Sigmoid colon (tissue), 7 donors: Measurements from ENCODE around the gene DYNLT3. TPM values are rescaled to one million over a fixed set of nuclear protein-coding genes. Genes with fewer than 3 reads are reported as not detected.

ENCODE experiments used
- DNase-seq: peaks from one replicate; pipeline ENCODE4 v3.0.0-alpha.2; 2019
- H3K27ac ChIP-seq, 4 donors: fragments of 200-600 bp; sonication (generic); one replicate each; pipeline ENCODE4 v1.5.1; 2016 to 2019; ENCODE audit warnings: mild to moderate bottlenecking in 1 of 4
- H3K27me3 ChIP-seq, 3 donors: fragments of 200-600 bp; sonication (generic); one replicate each; pipeline ENCODE4 v1.5.1; 2019; ENCODE audit warnings: mild to moderate bottlenecking in 1 of 3
- H3K36me3 ChIP-seq, 4 donors: fragments of 200-600 bp; sonication (generic); one replicate each; pipeline ENCODE4 v1.5.1; 2016 to 2019
- H3K4me1 ChIP-seq, 4 donors: fragments of 200-600 bp; sonication (generic); one replicate each; pipeline ENCODE4 v1.5.1; 2017 to 2019
- H3K4me3 ChIP-seq, 4 donors: fragments of 200-600 bp; sonication (generic); one replicate each; pipeline ENCODE4 v1.5.1; 2017 to 2019; ENCODE audit warnings: mild to moderate bottlenecking in 2 of 4, moderate library complexity in 1 of 4
- H3K9me3 ChIP-seq, 4 donors: fragments of 200-600 bp in 3 of 4; sonication (generic) in 3 of 4; one replicate each; pipeline versions ENCODE4 v1.5.1 to v1.6.1; 2013 to 2019
- EP300 ChIP-seq, 4 donors: sonication (generic); formaldehyde crosslinking; IDR thresholded peaks; one replicate each; pipeline ENCODE4 v1.6.1; 2017; ENCODE audit warnings: antibody characterized with exemption in 4 of 4
- POLR2A ChIP-seq, 2 donors: fragments of 450-650 bp; IDR thresholded peaks; one replicate each; pipeline ENCODE4 v1.6.1; 2016; ENCODE audit warnings: antibody characterized with exemption in 2 of 2, mild to moderate bottlenecking in 2 of 2, moderate library complexity in 2 of 2
- POLR2AphosphoS5 ChIP-seq, 4 donors: sonication (generic); formaldehyde crosslinking; IDR thresholded peaks; one replicate each; pipeline ENCODE4 v1.6.1; 2017; ENCODE audit warnings: antibody characterized with exemption in 4 of 4
- WGBS, 2 donors: extraction: QIAGEN DNeasy Blood & Tissue Kit; methylation state at CpG; one replicate each; pipeline ENCODE4 v1.1.7; 2013; 5-methylcytosine and 5-hydroxymethylcytosine counted together
- intact Hi-C: fragments of 100-400 bp; cut with DNase I; formaldehyde crosslinking; loops from one replicate; pipeline ENCODE4 v1.15.1; 2023
- polyA plus RNA-seq, 3 donors: library from polyadenylated mRNA; stranded (reverse); fragments of 200-250 nt; gene quantifications; one replicate each; pipeline ENCODE4 v1.2.3, GENCODE V29; 2013
- total RNA-seq, 4 donors: library from RNA; depleted of rRNA; stranded (reverse); fragments of >200 nt; gene quantifications; one replicate each; pipeline ENCODE4 v1.1.0, GENCODE V29; 2016
- TF ChIP-seq, protein P1 (sequence below), 4 experiments: fragments of 450-650 bp in 3 of 4; fragments of 200-600 bp in 1 of 4; IDR thresholded peaks; one replicate each; pipeline ENCODE4 v1.5.1; 2016 to 2019; ENCODE audit warnings: antibody characterized with exemption in 4 of 4, mild to moderate bottlenecking in 3 of 4, moderate library complexity in 2 of 4
- donor health status: healthy with polysubstance abuse.
- donor health status: Bipolar disorder and iron deficiency.
- donor health status: healthy.

Gene DYNLT3
- total and polyA plus RNA-seq, 7 donors: 16.5 to 55.3 (median 35.8) TPM

DNA sequence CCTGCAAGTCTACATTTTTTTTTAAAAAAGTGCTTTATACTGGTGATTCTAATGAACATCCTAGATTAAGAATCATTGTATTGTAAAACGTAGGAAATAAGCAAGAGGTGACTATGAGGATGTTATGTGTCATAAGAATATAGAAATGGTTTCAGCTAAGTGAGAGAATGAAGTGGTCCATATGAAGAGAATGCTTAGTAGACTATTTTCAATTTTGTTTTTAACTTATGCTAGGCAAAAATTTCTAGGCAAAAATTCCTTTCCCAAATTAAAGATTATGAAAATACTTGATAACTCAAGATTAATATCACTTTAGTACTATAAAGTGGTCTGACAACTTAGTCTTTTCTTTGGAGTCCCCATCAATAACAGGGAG, 825 bp downstream of the DYNLT3 start:
- no peaks in the 10 kb centered on the region for H3K9me3 ChIP-seq
- peak overlapping the region; percentile 87 to 94 (median 88) for H3K27ac ChIP-seq
- TF ChIP-seq POLR2AphosphoS5 (IDR thresholded peaks at IDR 0.05) (no peak), POLR2A (IDR thresholded peaks at IDR 0.05) (no peak), EP300 (IDR thresholded peaks at IDR 0.05) (no peak)
- TF ChIP-seq, protein P1, sequence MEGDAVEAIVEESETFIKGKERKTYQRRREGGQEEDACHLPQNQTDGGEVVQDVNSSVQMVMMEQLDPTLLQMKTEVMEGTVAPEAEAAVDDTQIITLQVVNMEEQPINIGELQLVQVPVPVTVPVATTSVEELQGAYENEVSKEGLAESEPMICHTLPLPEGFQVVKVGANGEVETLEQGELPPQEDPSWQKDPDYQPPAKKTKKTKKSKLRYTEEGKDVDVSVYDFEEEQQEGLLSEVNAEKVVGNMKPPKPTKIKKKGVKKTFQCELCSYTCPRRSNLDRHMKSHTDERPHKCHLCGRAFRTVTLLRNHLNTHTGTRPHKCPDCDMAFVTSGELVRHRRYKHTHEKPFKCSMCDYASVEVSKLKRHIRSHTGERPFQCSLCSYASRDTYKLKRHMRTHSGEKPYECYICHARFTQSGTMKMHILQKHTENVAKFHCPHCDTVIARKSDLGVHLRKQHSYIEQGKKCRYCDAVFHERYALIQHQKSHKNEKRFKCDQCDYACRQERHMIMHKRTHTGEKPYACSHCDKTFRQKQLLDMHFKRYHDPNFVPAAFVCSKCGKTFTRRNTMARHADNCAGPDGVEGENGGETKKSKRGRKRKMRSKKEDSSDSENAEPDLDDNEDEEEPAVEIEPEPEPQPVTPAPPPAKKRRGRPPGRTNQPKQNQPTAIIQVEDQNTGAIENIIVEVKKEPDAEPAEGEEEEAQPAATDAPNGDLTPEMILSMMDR (IDR thresholded peaks at IDR 0.05): no peak
- H3K27me3 ChIP-seq: no peaks in the 10 kb centered on the region
- peak overlapping the region; percentile 74 to 81 (median 78) for H3K4me3 ChIP-seq
- WGBS, 2 donors: 49 to 53% methylated on average over 1 of the region's 1 CpG
- H3K4me1 ChIP-seq: no peaks in the 10 kb centered on the region
- H3K36me3 ChIP-seq: no peaks in the 10 kb centered on the region
- intact Hi-C loops: loop anchor here (2.0 kb wide), 1 partner anchor 480 kb away; the partner anchor contains the start of gene RPGR
- no peak for DNase-seq

DNA sequence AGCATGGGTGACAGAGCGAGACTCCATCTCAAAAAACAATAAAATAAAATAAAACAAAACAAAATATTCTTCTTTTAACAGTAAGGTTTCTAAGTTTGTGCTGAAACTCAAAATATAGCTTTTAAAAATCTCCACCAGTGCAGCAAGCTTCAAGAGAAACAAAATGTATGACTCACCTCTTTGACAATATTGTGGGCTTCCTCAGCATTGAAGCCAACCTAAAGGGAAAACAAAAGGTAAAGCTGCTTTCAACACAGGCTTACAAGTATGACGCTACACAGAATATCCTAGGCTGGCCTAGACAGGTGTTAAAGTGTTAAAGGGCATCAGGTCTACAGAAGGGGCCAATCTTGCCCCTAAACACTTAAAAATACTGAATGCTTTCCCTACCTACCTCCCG, 1.2 kb downstream of the DYNLT3 start:
- Histone ChIP-seq H3K27me3 (no peaks in the 10 kb centered on the region), H3K4me3 (peak overlapping the region in 3 of 4 donors; percentile 74 to 79 (median 76)), H3K4me1 (no peaks in the 10 kb centered on the region), H3K36me3 (no peaks in the 10 kb centered on the region), H3K27ac (peak overlapping the region; percentile 87 to 94 (median 88)), H3K9me3 (no peaks in the 10 kb centered on the region)
- whole genome bisulfite sequencing, 2 donors: 71 to 81% methylated on average over 3 of the region's 3 CpGs
- no peak for DNase-seq
- intact Hi-C loops: loop anchor here (2.0 kb wide), 1 partner anchor 481 kb away; the partner anchor contains the start of gene RPGR
- no peak for TF ChIP-seq POLR2AphosphoS5 (IDR thresholded peaks at IDR 0.05)
- TF ChIP-seq POLR2A (IDR thresholded peaks at IDR 0.05): no peak
- no peak for TF ChIP-seq EP300 (IDR thresholded peaks at IDR 0.05)
- TF ChIP-seq, protein P1 (IDR thresholded peaks at IDR 0.05): no peak

DNA sequence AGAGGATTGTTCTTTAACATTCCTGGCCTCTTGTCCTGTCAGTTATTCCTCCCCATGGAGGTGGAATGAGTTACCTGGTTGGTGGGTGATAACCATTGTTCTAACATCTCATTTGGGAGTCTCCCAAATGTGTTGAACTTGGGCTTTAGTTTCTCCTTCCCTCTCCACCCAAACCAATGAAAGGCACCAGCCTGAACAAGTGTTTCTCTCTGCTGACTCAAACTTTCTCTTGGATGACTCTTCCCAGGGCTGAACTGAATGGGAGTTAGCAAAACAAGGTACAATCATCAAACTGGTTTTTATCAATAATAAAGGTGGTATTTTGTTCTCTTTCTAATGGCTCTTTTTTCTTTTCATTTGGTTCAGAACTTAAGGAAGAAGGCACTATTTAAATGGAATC, 2.7 kb downstream of the DYNLT3 start:
- H3K27me3 ChIP-seq: no peaks in the 10 kb centered on the region
- no peaks in the 10 kb centered on the region for H3K36me3 ChIP-seq
- H3K9me3 ChIP-seq: no peaks in the 10 kb centered on the region
- H3K4me1 ChIP-seq: no peaks in the 10 kb centered on the region
- intact Hi-C loops: no loop called here
- no peak overlapping the region for H3K27ac ChIP-seq
- H3K4me3 ChIP-seq: no peak overlapping the region
- no peak for TF ChIP-seq POLR2A (IDR thresholded peaks at IDR 0.05)
- no peak for DNase-seq

DNA sequence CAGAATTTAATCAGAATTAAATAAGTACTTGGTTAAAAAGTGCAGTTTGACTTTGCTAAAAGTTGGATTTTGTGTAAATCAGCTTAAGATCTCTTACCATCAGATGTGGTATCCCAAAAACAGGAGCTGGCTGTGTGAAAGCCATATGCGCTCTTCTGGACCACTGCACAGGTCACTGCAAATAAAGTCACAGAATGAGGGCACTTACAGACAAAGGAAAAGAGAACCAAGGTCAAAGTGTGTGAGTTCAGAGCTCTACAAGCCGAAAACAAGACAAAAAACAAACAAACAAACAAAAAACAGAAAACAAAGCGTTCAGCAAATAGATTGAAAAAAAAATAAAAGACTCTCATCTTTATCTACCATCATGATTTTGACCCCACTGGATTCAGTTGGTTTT, 6.4 kb downstream of the DYNLT3 start:
- intact Hi-C loops: no loop called here

DNA sequence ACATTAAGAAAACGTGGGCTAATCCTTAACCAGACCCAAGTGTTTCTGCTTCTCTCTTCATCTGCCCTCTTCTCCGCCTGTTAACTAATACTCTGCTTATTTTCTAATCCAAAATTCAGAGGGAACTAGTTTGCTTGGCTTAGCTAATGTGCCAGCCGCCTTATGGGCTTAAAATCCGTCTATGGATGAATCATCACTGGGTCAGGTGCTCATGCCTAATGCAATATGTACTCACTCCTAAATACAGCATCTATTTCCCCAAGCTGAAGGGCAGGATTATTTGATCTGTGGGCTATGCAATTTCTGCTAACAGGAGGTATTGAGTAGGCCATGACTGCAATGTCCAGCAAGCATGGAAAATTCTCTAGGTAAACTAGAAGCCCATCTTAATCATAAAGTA, 12.4 kb downstream of the DYNLT3 start:
- no peak for DNase-seq
- Histone ChIP-seq H3K27me3 (no peaks in the 10 kb centered on the region), H3K36me3 (peaks cover 0 to 9% (median 0%) of the 10 kb centered on the region in 4 donors), H3K27ac (no peak overlapping the region), H3K4me1 (no peaks in the 10 kb centered on the region), H3K4me3 (no peak overlapping the region), H3K9me3 (no peaks in the 10 kb centered on the region)
- intact Hi-C loops: no loop called here
- TF ChIP-seq POLR2AphosphoS5 (IDR thresholded peaks at IDR 0.05) (no peak), POLR2A (IDR thresholded peaks at IDR 0.05) (no peak), EP300 (IDR thresholded peaks at IDR 0.05) (no peak)
- TF ChIP-seq, protein P1 (IDR thresholded peaks at IDR 0.05): no peak
- 89 to 93% methylated on average over 4 of the region's 4 CpGs for WGBS, 2 donors

More for the DNA sequence above, 6.4 kb downstream of the DYNLT3 start:
- H3K4me1 ChIP-seq: no peaks in the 10 kb centered on the region
- no peak overlapping the region for H3K4me3 ChIP-seq
- no peaks in the 10 kb centered on the region for H3K9me3 ChIP-seq
- TF ChIP-seq EP300 (IDR thresholded peaks at IDR 0.05) (no peak), POLR2AphosphoS5 (IDR thresholded peaks at IDR 0.05) (no peak), POLR2A (IDR thresholded peaks at IDR 0.05) (no peak)
- TF ChIP-seq, protein P1 (IDR thresholded peaks at IDR 0.05): no peak
- peaks cover 0 to 9% (median 0%) of the 10 kb centered on the region in 4 donors for H3K36me3 ChIP-seq
- no peaks in the 10 kb centered on the region for H3K27me3 ChIP-seq
- WGBS, 2 donors: 95 to 96% methylated on average over 3 of the region's 3 CpGs
- no peak overlapping the region for H3K27ac ChIP-seq
- DNase-seq: no peak
